Measurements from ENCODE around the gene PLAAT5. TPM values are rescaled to one million over a fixed set of nuclear protein-coding genes. Genes with fewer than 3 reads are reported as not detected.
A peak's percentile ranks its signal among the peaks of the same experiment; 100 is the strongest.

The PLAAT5 gene
- total RNA-seq, 1 experiment from 2014 or later, result 2.3 TPM

DNA sequence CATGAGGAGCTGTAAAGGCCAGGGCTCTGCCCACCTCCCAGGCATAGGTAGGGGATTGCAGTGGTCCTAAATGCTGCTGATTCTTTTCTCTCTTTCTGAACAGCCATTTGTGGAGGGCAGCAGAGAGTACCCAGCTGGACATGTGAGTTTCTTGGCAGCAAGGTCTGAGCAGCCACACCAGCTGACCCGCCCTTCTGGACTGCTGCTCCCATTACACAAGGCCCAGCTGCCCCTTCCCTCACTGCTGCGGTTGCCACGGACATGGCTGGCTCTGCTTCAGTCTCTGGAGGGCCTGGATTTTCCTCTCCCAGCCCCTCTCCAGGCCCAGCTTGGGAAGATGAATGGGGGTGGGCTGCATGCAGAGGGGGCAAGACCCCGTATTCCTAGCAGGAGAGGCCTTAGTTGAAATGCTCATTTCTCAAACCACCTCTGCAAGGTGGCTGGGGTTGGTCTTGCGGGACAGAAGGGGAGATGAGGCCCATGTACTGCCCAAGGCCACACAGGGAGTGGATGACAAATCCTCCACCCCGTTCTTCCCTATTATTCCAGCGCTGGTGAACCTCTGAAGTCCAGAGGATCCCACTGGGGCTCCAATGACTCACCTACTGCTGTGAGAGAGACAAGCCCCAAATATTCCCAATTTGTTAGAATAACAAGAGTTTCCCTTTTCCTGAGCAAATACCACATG is 19.5 kb upstream of the PLAAT5 start:
- no peak overlapping the region for H3K4me3 Mint-ChIP-seq (ENCODE audit: unreplicated experiment)
- H3K4me1 ChIP-seq, result peaks cover 7% of the 10 kb centered on the region
- no peak overlapping the region for H3K27ac Mint-ChIP-seq (ENCODE audit: unreplicated experiment)
- ChIA-PET CTCF (no interaction called here), POLR2A (no interaction called here)
- no peak for DNase-seq
- H3K36me3 ChIP-seq (ENCODE audit: control insufficient read depth, insufficient read depth, low read length), result no peaks in the 10 kb centered on the region
- no peaks in the 10 kb centered on the region for H3K27me3 Mint-ChIP-seq (ENCODE audit: insufficient read depth, unreplicated experiment)
- no peaks in the 10 kb centered on the region for H3K36me3 Mint-ChIP-seq (ENCODE audit: insufficient read depth, unreplicated experiment)
- no peaks in the 10 kb centered on the region for H3K9me3 ChIP-seq
- no TSS peak for BruUV-seq (replicated peaks)
- no peaks in the 10 kb centered on the region for H3K27me3 ChIP-seq (replicated peaks; ENCODE audit: control insufficient read depth, insufficient read depth, low read length)
- intact Hi-C loops (cut with micrococcal nuclease; ENCODE audit: unreplicated experiment), result no loop called here
- TF ChIP-seq, protein P1, sequence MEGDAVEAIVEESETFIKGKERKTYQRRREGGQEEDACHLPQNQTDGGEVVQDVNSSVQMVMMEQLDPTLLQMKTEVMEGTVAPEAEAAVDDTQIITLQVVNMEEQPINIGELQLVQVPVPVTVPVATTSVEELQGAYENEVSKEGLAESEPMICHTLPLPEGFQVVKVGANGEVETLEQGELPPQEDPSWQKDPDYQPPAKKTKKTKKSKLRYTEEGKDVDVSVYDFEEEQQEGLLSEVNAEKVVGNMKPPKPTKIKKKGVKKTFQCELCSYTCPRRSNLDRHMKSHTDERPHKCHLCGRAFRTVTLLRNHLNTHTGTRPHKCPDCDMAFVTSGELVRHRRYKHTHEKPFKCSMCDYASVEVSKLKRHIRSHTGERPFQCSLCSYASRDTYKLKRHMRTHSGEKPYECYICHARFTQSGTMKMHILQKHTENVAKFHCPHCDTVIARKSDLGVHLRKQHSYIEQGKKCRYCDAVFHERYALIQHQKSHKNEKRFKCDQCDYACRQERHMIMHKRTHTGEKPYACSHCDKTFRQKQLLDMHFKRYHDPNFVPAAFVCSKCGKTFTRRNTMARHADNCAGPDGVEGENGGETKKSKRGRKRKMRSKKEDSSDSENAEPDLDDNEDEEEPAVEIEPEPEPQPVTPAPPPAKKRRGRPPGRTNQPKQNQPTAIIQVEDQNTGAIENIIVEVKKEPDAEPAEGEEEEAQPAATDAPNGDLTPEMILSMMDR (IDR thresholded peaks at IDR 0.05; ENCODE audit: insufficient read depth in 1 of 2, low read depth in 1 of 2, low read length in 1 of 2, severe bottlenecking in 1 of 2, unreplicated experiment in 1 of 2), result no peak
- H3K9me3 Mint-ChIP-seq (ENCODE audit: unreplicated experiment), result no peaks in the 10 kb centered on the region
- H3K4me1 Mint-ChIP-seq (ENCODE audit: low read depth, unreplicated experiment), result no peaks in the 10 kb centered on the region
- H3K4me3 ChIP-seq (ENCODE audit: low read depth, low read length), result no peak overlapping the region

DNA sequence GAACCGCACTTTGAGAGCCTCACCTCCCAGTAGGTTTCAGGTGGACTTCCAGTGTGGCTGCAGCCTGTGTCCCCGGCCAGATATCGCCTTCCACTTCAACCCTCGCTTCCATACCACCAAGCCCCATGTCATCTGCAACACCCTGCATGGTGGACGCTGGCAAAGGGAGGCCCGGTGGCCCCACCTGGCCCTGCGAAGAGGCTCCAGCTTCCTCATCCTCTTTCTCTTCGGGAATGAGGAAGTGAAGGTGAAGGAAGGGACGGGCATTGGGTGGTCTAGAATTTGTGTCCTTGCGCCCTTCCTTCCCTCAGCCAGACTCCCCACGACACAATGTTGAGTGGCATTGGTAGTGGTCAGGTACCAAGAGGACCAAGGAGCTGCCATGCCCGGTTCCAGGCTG is 17.8 kb upstream of the PLAAT5 start:
- POLR2A ChIA-PET, result interaction anchor here (1.0 kb wide), 1 partner anchor 30 kb away, joined by 3 read pairs; no protein-coding TSS in a partner anchor
- H3K27me3 Mint-ChIP-seq (ENCODE audit: insufficient read depth, unreplicated experiment), result no peaks in the 10 kb centered on the region
- peaks cover 7% of the 10 kb centered on the region for H3K4me1 ChIP-seq
- no peaks in the 10 kb centered on the region for H3K4me1 Mint-ChIP-seq (ENCODE audit: low read depth, unreplicated experiment)
- BruUV-seq (replicated peaks), result no TSS peak
- no peak overlapping the region for H3K27ac Mint-ChIP-seq (ENCODE audit: unreplicated experiment)
- intact Hi-C loops (cut with micrococcal nuclease; ENCODE audit: unreplicated experiment), result loop anchor here (1.0 kb wide), 1 partner anchor 29 kb away; no protein-coding TSS in a partner anchor
- no peaks in the 10 kb centered on the region for H3K36me3 Mint-ChIP-seq (ENCODE audit: insufficient read depth, unreplicated experiment)
- no peak for DNase-seq
- CTCF ChIA-PET, result interaction anchor here (0.6 to 2.5 kb wide), 7 partner anchors 12 to 227 kb away, joined by 4 to 22 read pairs (median 4); partner anchors contain the start of gene PLAAT5
- no peaks in the 10 kb centered on the region for H3K36me3 ChIP-seq (ENCODE audit: control insufficient read depth, insufficient read depth, low read length)
- H3K9me3 Mint-ChIP-seq (ENCODE audit: unreplicated experiment), result peaks cover 2% of the 10 kb centered on the region
- H3K27me3 ChIP-seq (replicated peaks; ENCODE audit: control insufficient read depth, insufficient read depth, low read length), result no peaks in the 10 kb centered on the region
- H3K9me3 ChIP-seq, result no peaks in the 10 kb centered on the region
- TF ChIP-seq, protein P1 (IDR thresholded peaks at IDR 0.05; ENCODE audit: insufficient read depth in 1 of 2, low read depth in 1 of 2, low read length in 1 of 2, severe bottlenecking in 1 of 2, unreplicated experiment in 1 of 2), result no peak
- no peak overlapping the region for H3K4me3 ChIP-seq (ENCODE audit: low read depth, low read length)
- no peak overlapping the region for H3K4me3 Mint-ChIP-seq (ENCODE audit: unreplicated experiment)

DNA sequence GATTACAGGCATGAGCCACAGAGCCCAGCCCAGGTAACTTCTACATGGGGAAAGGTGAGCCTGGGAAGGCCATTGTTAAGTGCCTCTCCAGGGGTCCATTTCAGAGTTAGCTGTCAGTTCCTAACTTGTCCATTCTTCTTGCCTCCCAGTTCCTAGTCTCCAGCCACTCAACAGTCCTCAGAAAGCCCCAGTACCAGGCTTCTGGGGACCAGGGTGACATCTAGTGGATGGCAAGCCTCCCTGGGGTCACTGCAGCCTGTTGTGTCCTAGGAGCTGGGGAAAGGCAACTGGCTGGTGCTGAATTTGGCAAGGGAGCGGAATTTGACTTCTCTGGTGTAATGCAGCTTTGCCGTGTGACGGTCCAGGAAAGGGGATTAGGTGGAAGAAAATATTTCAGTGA is 17.0 kb upstream of the PLAAT5 start:
- no peak overlapping the region for H3K4me3 Mint-ChIP-seq (ENCODE audit: unreplicated experiment)
- H3K27me3 Mint-ChIP-seq (ENCODE audit: insufficient read depth, unreplicated experiment), result no peaks in the 10 kb centered on the region
- Histone ChIP-seq H3K9me3 (no peaks in the 10 kb centered on the region), H3K27me3 (replicated peaks; ENCODE audit: control insufficient read depth, insufficient read depth, low read length) (no peaks in the 10 kb centered on the region), H3K4me3 (ENCODE audit: low read depth, low read length) (no peak overlapping the region), H3K36me3 (ENCODE audit: control insufficient read depth, insufficient read depth, low read length) (no peaks in the 10 kb centered on the region), H3K4me1 (peaks cover 7% of the 10 kb centered on the region)
- H3K9me3 Mint-ChIP-seq (ENCODE audit: unreplicated experiment), result peaks cover 9% of the 10 kb centered on the region
- peak; percentile 77 to 82 for DNase-seq
- intact Hi-C loops (cut with micrococcal nuclease; ENCODE audit: unreplicated experiment), result loop anchor here (1.0 kb wide), 1 partner anchor 29 kb away; no protein-coding TSS in a partner anchor
- no peaks in the 10 kb centered on the region for H3K4me1 Mint-ChIP-seq (ENCODE audit: low read depth, unreplicated experiment)
- ChIA-PET CTCF (interaction anchor here (0.6 to 2.5 kb wide), 7 partner anchors 13 to 228 kb away, joined by 4 to 22 read pairs (median 4); partner anchors contain the start of gene PLAAT5), POLR2A (interaction anchor here (1.0 kb wide), 1 partner anchor 29 kb away, joined by 3 read pairs; no protein-coding TSS in a partner anchor)
- no peak overlapping the region for H3K27ac Mint-ChIP-seq (ENCODE audit: unreplicated experiment)
- TF ChIP-seq, protein P1 (IDR thresholded peaks at IDR 0.05; ENCODE audit: insufficient read depth in 1 of 2, low read depth in 1 of 2, low read length in 1 of 2, severe bottlenecking in 1 of 2, unreplicated experiment in 1 of 2), result peak; percentile 62 to 92
- no TSS peak for BruUV-seq (replicated peaks)
- H3K36me3 Mint-ChIP-seq (ENCODE audit: insufficient read depth, unreplicated experiment), result no peaks in the 10 kb centered on the region
